Vagina (tissue), 2 donors: ENCODE results near the gene DIPK1B.

Experiments
- CTCF ChIP-seq, 3 experiments: fragments of 450-650 bp in 2 of 3; fragments of 200-600 bp in 1 of 3; sonication (generic) in 1 of 3; IDR thresholded peaks; one replicate each; pipeline ENCODE4 v1.5.1; 2017 to 2019; ENCODE audit warnings: antibody characterized with exemption in 3 of 3, mild to moderate bottlenecking in 2 of 3, moderate library complexity in 2 of 3
- POLR2A ChIP-seq, 2 donors: fragments of 450-650 bp; IDR thresholded peaks; one replicate each; pipeline ENCODE4 v1.6.1; 2017; ENCODE audit warnings: antibody characterized with exemption in 2 of 2, mild to moderate bottlenecking in 2 of 2, moderate library complexity in 2 of 2
- POLR2AphosphoS5 ChIP-seq, 2 donors: sonication (generic); formaldehyde crosslinking; IDR thresholded peaks; one replicate each; pipeline ENCODE4 v1.9.0; 2017; ENCODE audit warnings: antibody characterized with exemption in 2 of 2, mild to moderate bottlenecking in 2 of 2, low read depth in 1 of 2; ENCODE audit not compliant: insufficient read depth in 1 of 2

- TF ChIP-seq CTCF (IDR thresholded peaks at IDR 0.05): no peak
- TF ChIP-seq POLR2A (IDR thresholded peaks at IDR 0.05): no peak
- no peak for TF ChIP-seq POLR2AphosphoS5 (IDR thresholded peaks at IDR 0.05; ENCODE audit: insufficient read depth in 1 of 2, low read depth in 1 of 2)
Measured at GRCh38 chr9:136742591-136743391, 30.4 kb downstream of the DIPK1B start, which contains the start of gene LCN10.
